ENCODE results near the gene OPCML.

OPCML gene

GRCh38 chr11:132520199-132520598 is 1012.1 kb downstream of the OPCML start:
- ATAC-seq = no peak
- TF ChIP-seq ZNF8 (CRISPR knock-in tag; IDR thresholded peaks at IDR 0.05) = no peak
- TF ChIP-seq CSRNP3 (CRISPR knock-in tag; IDR thresholded peaks at IDR 0.05) = no peak
- TF ChIP-seq CREB5 (CRISPR knock-in tag; IDR thresholded peaks at IDR 0.05; ENCODE audit: low read depth) = no peak
- TF ChIP-seq ZNF70 (CRISPR knock-in tag; IDR thresholded peaks at IDR 0.05) = no peak
- TF ChIP-seq GLIS3 (CRISPR knock-in tag; IDR thresholded peaks at IDR 0.05) = no peak
- no peak for TF ChIP-seq OSR1 (CRISPR knock-in tag; IDR thresholded peaks at IDR 0.05)
- TF ChIP-seq ESRRG (CRISPR knock-in tag; IDR thresholded peaks at IDR 0.05) = no peak
- no peak for TF ChIP-seq BACH2 (CRISPR knock-in tag; IDR thresholded peaks at IDR 0.05; ENCODE audit: borderline replicate concordance)
- no peak for TF ChIP-seq ISL1 (CRISPR knock-in tag; IDR thresholded peaks at IDR 0.05)
- TF ChIP-seq ZNF565 (CRISPR knock-in tag; conservative IDR thresholded peaks at IDR 0.05; ENCODE audit: low read depth) = no peak
- TF ChIP-seq, protein P1, sequence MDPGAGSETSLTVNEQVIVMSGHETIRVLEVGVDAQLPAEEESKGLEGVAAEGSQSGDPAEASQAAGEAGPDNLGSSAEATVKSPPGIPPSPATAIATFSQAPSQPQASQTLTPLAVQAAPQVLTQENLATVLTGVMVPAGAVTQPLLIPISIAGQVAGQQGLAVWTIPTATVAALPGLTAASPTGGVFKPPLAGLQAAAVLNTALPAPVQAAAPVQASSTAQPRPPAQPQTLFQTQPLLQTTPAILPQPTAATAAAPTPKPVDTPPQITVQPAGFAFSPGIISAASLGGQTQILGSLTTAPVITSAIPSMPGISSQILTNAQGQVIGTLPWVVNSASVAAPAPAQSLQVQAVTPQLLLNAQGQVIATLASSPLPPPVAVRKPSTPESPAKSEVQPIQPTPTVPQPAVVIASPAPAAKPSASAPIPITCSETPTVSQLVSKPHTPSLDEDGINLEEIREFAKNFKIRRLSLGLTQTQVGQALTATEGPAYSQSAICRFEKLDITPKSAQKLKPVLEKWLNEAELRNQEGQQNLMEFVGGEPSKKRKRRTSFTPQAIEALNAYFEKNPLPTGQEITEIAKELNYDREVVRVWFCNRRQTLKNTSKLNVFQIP (CRISPR knock-in tag; IDR thresholded peaks at IDR 0.05; ENCODE audit: borderline replicate concordance, low read depth) = no peak
- TF ChIP-seq SNAI2 (CRISPR knock-in tag; IDR thresholded peaks at IDR 0.05) = no peak
- TF ChIP-seq PPARA (CRISPR knock-in tag; IDR thresholded peaks at IDR 0.05; ENCODE audit: borderline replicate concordance) = no peak

GRCh38 chr11:132519241-132519815 is 1013.0 kb downstream of the OPCML start:
- TF ChIP-seq, protein P1 (CRISPR knock-in tag; IDR thresholded peaks at IDR 0.05; ENCODE audit: borderline replicate concordance, low read depth) = no peak
- TF ChIP-seq GLIS3 (CRISPR knock-in tag; IDR thresholded peaks at IDR 0.05) (no peak), ZC3H10 (CRISPR knock-in tag; IDR thresholded peaks at IDR 0.05) (no peak), ARNTL (CRISPR knock-in tag; IDR thresholded peaks at IDR 0.05; ENCODE audit: borderline replicate concordance, low read depth) (no peak), ZFP3 (CRISPR knock-in tag; IDR thresholded peaks at IDR 0.05) (no peak), CSRNP3 (CRISPR knock-in tag; IDR thresholded peaks at IDR 0.05) (no peak), PPARA (CRISPR knock-in tag; IDR thresholded peaks at IDR 0.05; ENCODE audit: borderline replicate concordance) (no peak), OSR1 (CRISPR knock-in tag; IDR thresholded peaks at IDR 0.05) (no peak), PATZ1 (CRISPR knock-in tag; IDR thresholded peaks at IDR 0.05; ENCODE audit: borderline replicate concordance) (no peak), BACH2 (CRISPR knock-in tag; IDR thresholded peaks at IDR 0.05; ENCODE audit: borderline replicate concordance) (no peak)
- TF ChIP-seq, protein P2, sequence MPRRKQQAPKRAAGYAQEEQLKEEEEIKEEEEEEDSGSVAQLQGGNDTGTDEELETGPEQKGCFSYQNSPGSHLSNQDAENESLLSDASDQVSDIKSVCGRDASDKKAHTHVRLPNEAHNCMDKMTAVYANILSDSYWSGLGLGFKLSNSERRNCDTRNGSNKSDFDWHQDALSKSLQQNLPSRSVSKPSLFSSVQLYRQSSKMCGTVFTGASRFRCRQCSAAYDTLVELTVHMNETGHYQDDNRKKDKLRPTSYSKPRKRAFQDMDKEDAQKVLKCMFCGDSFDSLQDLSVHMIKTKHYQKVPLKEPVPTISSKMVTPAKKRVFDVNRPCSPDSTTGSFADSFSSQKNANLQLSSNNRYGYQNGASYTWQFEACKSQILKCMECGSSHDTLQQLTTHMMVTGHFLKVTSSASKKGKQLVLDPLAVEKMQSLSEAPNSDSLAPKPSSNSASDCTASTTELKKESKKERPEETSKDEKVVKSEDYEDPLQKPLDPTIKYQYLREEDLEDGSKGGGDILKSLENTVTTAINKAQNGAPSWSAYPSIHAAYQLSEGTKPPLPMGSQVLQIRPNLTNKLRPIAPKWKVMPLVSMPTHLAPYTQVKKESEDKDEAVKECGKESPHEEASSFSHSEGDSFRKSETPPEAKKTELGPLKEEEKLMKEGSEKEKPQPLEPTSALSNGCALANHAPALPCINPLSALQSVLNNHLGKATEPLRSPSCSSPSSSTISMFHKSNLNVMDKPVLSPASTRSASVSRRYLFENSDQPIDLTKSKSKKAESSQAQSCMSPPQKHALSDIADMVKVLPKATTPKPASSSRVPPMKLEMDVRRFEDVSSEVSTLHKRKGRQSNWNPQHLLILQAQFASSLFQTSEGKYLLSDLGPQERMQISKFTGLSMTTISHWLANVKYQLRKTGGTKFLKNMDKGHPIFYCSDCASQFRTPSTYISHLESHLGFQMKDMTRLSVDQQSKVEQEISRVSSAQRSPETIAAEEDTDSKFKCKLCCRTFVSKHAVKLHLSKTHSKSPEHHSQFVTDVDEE (CRISPR knock-in tag; IDR thresholded peaks at IDR 0.05) = no peak
- no peak for ATAC-seq

Data from SK-N-SH treated with all-trans-retinoic acid at 6 μM for 48 hours (cell line).